Astrocyte of the spinal cord (primary cell): Measurements from ENCODE around the gene OGFOD3.
A peak's percentile ranks its signal among the peaks of the same experiment; 100 is the strongest.
"Not testable (repeated sequence)": the region's sequence is repeated elsewhere in the genome, so short reads cannot be mapped to it uniquely, and the experiment has no call there.

Source experiments
- DNase-seq: peaks from one replicate; pipeline ENCODE4 v3.0.0; 2011; ENCODE audit warnings: low read depth, low spot score
- H3K4me3 ChIP-seq: 2 replicates; pipeline ENCODE4 v1.5.1; 2011; ENCODE audit warnings: low read depth, mild to moderate bottlenecking, low read length, moderate library complexity
- in situ Hi-C: cut with HindIII; loops from 2 replicates; pipeline ENCODE4 v1.10.0; 2017; ENCODE audit warnings: low sequenced_read_pairs
- TF ChIP-seq, protein P1 (sequence below): IDR thresholded peaks from 2 replicates; pipeline ENCODE4 v1.5.1; 2012; ENCODE audit warnings: low read depth, mild to moderate bottlenecking, low read length, inconsistent platforms

Gene OGFOD3

DNA sequence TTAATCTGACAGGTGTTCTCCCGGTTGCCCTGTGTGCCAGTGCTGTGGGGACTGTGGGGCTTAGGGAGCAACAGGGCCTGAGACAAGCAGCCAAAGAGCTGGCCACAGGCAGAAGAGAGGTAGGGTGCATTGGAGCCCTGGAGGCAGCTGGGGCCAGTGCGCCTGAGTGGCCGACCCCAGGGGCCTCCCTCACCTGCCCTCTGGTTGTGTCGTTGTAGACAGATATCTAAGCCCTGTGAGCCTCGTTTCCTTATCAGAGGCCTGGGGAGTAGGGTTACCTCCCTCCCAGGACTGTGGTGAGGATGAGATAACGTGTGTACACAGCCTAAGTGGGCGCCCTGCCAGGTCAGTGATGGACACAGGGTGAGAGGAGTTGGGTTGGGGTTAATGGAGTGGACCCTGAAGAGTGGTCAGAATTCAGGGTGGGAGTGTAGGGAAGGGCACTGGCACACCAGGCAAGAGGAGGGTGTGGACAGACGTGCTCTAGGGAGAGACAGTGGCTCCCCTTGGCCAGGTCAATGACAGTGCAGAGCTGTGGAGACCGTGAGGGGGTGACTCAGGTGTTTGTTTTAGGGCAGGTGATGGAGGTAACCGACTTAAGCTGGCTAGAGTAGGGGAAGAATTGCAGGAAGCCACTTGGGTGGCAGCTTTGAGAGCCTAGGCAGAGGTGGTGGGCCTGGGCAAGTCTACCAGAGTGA lies 43.6 kb upstream of the OGFOD3 start:
- in situ Hi-C loops = no loop called here
- no peak overlapping the region for H3K4me3 ChIP-seq
- DNase-seq = no peak
- TF ChIP-seq, protein P1, sequence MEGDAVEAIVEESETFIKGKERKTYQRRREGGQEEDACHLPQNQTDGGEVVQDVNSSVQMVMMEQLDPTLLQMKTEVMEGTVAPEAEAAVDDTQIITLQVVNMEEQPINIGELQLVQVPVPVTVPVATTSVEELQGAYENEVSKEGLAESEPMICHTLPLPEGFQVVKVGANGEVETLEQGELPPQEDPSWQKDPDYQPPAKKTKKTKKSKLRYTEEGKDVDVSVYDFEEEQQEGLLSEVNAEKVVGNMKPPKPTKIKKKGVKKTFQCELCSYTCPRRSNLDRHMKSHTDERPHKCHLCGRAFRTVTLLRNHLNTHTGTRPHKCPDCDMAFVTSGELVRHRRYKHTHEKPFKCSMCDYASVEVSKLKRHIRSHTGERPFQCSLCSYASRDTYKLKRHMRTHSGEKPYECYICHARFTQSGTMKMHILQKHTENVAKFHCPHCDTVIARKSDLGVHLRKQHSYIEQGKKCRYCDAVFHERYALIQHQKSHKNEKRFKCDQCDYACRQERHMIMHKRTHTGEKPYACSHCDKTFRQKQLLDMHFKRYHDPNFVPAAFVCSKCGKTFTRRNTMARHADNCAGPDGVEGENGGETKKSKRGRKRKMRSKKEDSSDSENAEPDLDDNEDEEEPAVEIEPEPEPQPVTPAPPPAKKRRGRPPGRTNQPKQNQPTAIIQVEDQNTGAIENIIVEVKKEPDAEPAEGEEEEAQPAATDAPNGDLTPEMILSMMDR = no peak

DNA sequence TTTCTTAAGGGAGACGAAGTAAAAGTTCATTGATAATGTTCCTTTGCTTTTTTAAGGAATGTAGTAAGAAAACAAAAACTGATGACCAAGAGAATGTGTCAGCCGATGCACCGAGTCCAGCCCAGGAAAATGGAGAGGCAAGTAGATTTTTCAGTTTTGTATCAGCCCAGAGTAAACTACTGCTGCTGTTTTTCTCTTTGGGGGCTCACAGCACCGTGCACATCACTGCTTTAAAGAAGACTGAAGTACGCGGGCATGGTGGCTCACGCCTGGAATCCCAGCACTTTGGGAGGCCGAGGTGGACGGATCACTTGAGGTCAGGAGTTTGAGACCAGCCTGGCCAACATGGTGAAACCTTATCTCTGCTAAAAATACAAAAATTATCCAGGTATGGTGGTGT lies 41.5 kb upstream of the OGFOD3 start:
- DNase-seq, in situ Hi-C loops, H3K4me3 ChIP-seq: not testable (repeated sequence)

DNA sequence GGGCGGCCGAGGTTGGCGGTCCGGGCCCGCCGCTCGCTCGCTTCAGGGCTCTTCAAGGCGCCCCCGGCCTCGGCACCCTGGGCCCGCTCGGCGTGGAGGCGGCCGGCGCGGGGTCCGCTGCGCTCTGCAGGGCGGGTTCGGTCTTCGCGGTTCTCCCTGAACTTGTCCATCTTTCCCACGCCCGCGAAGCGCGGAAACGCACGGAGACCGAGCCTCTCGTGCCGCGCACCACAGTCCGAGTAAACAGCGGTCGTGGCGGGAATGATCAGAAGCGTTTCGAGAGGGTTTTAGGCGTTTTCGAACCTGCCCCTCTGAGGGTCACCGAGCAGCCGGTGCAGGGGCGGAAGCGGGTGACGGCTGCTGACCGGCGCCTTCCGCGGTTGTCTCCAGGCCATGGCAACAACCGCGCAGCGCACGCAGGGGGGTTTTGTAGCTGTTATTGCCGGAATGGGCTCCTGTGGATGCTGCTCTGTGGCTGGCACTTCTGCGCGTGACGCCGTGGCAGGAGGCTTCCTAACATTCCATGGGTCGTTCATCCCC lies 40.6 kb upstream of the OGFOD3 start:
- peak overlapping the region; percentile 64 for H3K4me3 ChIP-seq
- TF ChIP-seq, protein P1 = no peak
- DNase-seq = peak; percentile 29
- in situ Hi-C loops = no loop called here

DNA sequence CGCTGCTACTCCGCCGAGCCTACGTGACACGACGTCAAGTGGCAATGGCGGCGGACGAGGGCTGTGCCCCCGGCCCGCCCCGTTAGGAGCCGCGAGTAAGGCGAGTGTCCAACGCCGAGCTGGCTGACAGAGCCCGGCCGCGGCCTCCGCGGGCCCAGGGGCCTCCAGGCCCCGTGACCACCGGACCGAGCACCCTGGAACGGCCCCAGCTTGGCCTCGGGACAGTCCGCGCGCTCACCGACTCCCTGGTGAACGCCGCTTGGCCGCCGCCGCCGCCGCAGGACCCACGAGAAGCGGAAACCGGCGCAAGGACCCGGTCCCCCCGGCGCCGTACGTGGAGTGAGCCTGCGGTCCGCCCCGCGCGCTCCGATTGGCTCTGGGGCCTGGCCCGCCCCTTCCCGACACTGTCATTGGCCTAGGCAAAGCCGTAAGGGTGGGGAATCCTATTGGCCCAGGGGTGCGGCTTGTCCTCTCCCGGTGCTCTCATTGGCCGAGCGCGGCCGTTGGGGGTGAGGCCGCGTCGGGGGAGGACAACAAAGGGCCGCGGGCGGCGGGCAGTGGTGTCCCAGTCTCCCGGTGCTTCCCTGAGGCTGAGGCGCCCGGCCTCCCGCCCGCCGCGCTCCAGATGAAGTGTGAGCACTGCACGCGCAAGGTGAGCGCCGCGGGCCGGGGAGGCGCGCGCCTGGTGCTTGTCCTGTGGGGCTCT lies 39.9 kb upstream of the OGFOD3 start, which contains the start of gene NARF:
Gene NARF (plus strand): TSS at position 563 of the 706 bp plus-strand sequence. CDS start 63 bp downstream, at position 626.
- peak; percentile 99 for DNase-seq
- in situ Hi-C loops = no loop called here
- H3K4me3 ChIP-seq = peak within 1 kb of the TSS; percentile 64
- TF ChIP-seq, protein P1 = no peak

DNA sequence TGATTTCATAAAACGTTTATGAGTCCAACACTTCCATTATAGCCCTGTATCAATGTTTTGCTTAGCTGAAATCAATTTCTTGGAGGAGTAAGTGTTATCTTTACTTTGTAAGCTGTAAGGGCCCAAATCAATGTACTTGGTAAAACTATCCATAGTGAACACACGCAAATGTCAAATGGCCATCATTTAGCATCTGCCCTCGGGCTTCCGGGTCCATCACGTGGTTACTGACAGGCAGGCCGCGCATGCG lies 39.5 kb upstream of the OGFOD3 start:
- H3K4me3 ChIP-seq = peak overlapping the region; percentile 55
- DNase-seq = no peak
- TF ChIP-seq, protein P1 = no peak
- in situ Hi-C loops = no loop called here

DNA sequence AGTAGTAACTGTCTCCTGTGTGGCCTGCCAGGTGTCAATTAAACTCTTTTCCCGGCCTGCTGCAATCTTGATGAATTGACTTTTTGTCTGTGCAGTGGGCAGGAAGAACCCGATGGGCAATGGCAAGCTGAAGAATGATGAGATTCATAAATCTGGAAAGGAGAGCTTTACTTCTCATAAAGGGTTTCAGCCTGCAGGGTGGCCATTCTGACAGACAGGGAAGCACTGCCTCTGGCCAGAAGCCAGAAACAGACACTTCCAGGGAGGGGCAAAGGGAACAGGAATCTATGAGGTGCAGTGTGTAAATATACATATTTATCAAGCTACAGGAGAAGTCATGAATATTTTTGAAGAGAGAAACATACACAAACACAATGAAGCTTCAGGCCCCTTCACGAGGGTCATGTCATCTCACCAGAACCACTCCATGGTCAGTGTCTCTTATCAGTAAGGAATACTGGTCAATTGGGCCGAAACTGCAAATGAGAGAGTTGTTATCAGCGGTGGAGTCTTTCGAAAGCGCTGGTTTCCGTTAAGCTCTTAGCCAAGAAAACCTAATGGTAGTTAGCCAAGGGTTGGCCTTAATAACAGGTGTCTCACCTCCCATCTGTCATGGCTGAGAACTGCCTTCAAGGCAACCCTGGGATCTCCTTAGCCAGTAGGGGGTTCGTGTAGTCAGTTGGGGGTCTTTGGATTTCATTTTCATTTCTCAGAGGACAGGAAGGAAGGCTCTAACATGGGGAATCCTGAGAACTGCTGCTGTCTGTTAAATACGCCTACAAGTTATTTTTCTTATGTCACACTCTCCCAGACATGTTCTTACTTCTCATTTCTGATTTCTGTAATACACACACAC lies 38.9 kb upstream of the OGFOD3 start:
- in situ Hi-C loops = no loop called here
- TF ChIP-seq, protein P1 = no peak
- no peak for DNase-seq
- H3K4me3 ChIP-seq = peak overlapping the region; percentile 55

DNA sequence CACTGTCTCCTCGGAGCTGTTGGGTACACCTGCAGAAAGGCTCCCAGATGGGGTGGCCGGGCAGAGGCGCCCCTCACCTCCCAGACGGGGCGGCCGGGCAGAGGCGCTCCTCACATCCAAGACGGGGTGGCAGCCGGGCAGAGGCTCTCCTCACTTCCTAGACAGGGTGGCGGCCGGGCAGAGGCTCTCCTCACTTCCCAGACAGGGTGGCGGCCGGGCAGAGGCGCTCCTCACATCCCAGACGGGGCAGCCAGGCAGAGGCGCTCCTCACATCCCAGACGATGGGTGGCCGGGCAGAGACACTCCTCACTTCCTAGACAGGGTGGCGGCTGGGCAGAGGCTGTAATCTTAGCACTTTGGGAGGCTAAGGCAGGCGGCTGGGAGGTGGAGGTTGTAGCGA lies 35.3 kb upstream of the OGFOD3 start:
- H3K4me3 ChIP-seq, DNase-seq, in situ Hi-C loops: not testable (repeated sequence)

DNA sequence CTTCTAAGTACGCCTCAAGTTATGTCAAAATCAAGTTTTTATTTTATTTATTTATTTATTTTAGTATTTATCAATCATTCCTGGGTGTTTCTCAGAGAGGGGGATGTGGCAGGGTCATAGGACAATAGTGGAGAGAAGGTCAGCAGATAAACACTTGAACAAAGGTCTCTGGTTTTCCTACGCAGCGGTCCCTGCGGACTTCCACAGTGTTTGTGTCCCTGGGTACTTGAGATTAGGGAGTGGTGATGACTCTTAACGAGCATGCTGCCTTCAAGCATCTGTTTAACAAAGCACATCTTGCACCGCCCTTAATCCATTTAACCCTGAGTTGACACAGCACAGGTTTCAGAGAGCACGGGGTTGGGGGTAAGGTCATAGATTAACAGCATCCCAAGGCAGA lies 34.8 kb upstream of the OGFOD3 start:
- H3K4me3 ChIP-seq, DNase-seq, in situ Hi-C loops: not testable (repeated sequence)
